GM21447 (cell line): Measurements from ENCODE around the gene SPP2.

ENCODE experiments used
- ATAC-seq: cut with Tn5 transposase; IDR thresholded peaks from one replicate; pipeline ENCODE4 v1.9.1; 2021; ENCODE audit not compliant: unreplicated experiment

Gene SPP2

DNA sequence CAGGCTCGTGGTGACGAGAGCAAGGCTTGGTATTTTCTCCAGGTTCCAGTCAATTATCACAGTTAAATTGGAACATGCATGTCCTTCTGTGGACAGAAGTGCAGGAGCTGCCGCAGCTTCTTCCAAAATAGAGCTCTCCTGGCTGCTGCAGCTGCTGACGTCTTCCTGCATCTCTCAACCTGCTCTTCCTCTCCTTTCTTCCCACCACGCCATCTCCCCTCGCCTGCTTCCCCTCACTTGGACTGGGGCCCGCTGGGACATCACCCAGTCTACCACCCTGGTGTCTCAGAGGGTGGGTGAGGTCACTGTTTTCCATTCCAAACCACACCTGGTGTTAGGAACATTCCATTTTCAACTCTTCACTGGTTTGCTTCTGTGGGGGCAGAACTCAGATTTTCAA is 41.4 kb downstream of the SPP2 start:
- ATAC-seq: no peak

DNA sequence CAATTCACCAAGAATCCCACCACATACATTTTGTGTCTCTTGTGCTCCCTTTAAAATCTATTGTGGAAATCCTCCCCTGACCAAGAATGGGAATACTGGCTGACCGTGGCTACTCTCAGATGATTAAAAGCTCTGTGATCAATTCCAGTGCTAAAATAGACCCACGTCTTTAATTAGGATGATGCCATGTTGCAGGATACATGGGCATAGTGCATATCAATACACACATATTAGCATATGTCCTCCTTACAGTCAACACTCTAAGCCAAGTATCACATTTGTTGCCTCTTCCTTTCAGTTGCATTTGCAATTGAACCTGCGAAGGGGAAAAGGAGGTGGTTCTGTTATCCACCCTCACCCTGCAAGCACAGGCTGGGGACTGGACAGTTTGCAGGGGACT is 41.8 kb downstream of the SPP2 start:
- no peak for ATAC-seq

DNA sequence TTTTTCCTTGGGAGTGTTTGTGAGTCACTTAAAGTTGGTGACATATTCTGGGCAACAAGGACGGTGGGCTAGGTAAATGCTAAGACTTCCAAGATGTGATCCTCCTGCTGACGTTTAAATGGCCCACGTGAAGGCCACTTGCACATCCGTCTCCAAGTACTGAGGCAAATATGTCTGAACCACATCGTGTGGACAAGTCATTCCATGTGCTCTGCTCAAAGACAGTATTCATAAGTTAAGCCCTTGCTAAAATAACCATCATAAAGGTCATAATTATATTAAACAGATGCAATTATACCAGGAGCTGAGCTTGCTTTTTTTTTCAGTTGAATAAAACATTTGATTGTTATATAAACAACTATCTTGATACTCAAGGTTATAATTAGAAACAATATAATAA is 44.8 kb downstream of the SPP2 start:
- no peak for ATAC-seq

DNA sequence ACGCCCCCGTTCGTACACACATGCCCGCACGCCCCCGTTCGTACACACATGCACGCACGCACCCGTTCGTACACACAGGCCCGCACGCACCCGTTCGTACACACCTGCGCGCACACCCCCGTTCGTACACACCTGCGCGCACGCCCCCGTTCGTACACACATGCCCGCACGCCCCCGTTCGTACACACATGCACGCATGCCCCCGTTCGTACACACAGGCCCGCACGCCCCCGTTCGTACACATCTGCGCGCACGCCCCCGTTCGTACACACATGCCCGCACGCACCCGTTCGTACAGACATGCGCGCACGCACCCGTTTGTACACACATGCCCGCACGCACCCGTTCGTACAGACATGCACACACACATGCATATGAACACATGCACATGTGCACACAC is 45.7 kb downstream of the SPP2 start:
- ATAC-seq: no peak

DNA sequence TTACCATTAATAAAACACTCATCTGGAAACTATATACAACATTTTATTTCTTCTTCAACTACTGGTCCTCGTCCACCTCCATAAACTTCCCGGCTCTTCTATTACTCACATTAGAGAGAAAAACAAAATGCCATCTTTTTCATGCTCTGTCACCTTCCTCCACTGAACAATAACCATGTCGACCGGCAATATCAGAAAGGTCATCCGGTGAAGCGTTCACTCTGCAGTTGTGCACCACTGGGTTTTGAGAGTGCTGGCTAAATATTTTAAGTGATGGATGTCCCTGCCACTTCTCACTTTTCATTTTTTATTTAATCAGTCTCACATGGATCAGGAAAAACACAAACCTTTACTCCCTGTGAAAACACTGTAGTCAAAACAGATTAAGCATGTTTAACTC is 48.2 kb downstream of the SPP2 start:
- ATAC-seq: no peak

DNA sequence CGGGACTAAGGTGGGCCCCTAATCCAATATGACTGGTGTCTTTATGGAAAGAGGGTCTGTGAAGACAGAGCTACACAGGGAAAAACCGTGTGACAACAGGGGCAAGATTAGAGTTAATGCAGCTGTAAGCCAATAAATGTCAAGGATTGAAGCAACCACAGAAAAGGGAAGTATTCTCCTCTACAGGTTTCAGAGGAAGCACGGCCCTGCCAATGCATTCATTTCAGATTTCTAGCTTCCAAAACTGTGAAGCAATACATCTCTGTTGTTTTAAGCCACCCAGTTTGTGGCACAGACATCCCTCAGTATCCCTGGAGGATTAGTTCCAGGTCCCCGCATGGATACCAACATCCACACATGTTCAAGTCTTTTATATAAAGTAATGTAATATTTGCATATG is 48.8 kb downstream of the SPP2 start:
- ATAC-seq: no peak

DNA sequence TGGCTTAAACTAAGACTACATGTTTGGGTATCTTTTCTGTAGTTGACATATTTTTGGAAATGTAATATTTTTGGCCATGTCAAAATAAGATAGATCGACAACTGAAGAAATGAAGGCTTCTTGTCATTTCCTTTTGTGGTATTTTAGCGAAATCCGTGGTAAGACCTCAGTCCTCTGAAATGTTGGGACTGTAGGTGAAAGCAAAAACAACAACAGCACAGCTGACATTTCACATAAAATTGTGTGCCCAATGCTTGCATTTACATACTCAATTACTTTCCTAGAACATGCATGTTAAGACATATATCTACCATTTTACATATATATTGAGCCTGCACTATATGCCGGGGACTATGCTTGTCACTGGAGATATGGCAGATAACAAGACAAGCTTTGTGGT is 50.2 kb downstream of the SPP2 start:
- no peak for ATAC-seq

DNA sequence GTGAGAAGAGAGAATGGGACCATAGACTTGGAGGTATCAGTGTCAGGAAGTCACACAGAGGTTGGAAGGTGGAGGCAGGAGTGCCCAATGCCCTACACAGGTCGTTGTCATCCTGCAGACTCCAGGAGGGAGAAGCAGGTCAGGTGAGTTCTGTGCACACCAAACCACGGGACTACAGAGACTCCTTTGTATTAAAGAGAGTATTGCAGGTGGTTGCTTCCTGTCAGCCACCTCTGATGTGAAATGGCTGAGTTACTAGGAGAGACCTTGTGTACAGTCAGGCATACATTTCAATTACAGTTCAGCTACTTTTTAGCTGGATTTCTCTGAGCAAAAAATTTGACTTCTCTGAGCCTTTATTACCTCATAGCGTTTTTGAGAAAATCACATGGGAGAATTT is 51.6 kb downstream of the SPP2 start:
- no peak for ATAC-seq

DNA sequence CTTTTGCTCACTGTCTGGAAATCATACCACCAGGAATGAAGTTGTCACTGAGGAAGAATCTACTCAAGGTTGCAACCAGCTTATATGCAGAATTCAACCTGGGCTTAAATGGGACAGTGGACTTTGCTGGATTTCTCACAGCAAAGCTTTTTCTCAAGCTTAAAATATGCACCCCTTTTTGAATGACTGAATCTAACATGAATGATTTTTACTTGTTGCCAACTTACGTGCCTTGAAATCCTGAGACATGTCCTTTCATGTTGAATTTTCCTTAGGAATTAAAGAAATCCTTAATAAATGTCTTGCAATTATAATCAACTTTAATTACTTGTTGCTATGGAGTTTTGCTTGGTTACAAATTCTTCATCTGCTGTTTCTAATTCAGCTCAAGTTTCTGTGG is 57.4 kb downstream of the SPP2 start:
- ATAC-seq: no peak

DNA sequence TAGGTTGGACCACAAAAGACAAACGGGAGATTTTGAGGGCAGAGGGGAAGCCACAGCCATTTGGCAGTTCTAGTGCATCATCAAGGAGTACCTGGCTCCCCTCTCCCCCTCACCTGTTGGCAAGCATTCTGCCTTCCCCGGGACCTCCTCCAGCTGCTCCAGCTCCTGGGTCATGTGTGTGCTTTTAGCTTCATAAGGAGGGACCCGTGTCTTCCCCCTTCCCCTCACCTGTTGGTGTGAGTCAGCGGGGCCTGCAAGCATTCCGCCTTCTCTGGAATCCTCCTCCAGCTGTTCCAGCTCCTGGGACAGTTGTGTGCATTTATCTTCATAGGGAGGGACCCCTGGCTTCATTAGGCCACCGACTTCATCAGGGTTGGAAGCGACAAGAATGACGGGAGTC is 58.8 kb downstream of the SPP2 start:
- ATAC-seq: no peak

DNA sequence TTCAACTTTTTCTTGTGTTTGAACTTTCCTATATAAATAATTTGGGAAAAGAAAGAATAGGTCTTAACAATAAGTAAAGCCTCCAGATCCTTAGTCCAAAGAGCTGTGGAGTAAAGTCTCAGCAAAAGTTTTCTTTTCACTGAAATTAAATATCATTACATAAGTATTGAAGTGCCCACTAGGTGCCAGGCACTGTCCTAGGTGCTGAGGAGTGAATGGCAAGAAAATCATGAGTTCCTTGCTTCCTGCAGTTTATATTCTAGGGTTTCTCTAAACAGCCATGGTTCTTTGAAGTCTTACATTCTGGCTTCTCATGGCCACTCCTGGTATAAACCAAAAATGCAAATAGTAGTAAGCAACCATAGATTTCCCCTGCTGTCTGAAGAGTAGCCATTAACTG is 59.7 kb downstream of the SPP2 start:
- ATAC-seq: no peak

DNA sequence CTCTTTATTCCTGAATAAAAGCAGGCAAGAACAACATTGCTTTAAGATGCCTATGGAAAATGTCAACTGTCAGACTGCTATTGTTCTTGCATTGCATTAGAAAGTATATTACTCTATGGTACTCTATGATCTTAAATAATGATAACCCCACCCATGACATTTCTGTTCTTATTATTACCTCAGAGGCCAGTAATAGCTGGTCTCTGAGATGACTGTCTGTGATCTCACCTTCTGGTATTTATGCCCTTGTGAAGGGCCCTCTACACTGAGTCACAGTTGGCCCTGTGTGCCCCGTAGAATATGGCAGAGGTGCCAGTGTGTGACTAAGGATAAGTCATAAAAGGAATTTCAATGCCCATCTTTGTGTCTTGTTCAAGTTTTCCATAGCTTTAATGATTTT is 61.0 kb downstream of the SPP2 start:
- no peak for ATAC-seq

DNA sequence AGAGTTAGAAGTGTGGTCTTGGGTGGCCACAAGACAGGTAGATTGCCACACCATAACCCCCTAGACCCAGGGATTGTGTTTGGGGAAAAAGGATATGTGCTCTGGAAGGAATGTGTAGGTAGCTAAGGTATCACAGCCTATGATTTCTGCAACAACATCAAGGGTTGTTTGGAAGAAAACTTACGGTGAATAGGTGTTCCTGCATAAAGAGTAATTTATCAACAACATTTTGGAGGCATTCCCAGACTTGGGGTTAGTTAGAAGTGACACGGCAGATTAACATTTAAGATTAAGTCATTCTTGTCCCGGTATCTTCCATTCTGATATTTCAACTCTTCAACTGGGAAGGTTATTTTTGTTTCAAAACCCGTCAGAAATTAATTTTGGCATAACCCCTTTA is 65.5 kb downstream of the SPP2 start:
- no peak for ATAC-seq

DNA sequence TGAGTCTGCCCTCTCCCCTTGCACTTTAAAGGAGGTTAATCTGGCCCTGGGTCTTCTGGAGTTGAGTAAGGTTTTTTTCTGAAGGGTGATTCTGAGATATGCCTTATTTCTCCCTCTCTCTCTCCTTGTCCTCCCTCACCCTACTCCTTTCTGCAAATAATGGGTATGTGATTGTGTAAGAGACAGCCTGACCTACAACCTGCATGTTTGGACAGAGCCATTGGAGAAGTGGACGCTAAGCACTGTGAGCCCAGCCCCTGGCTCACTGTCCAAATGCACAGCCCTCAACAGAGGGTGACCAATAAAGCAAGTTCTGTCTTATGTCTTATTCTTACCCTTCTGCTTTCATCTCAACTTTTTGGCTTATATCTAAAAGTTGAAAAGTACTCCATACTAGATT is 71.5 kb downstream of the SPP2 start:
- ATAC-seq: no peak

DNA sequence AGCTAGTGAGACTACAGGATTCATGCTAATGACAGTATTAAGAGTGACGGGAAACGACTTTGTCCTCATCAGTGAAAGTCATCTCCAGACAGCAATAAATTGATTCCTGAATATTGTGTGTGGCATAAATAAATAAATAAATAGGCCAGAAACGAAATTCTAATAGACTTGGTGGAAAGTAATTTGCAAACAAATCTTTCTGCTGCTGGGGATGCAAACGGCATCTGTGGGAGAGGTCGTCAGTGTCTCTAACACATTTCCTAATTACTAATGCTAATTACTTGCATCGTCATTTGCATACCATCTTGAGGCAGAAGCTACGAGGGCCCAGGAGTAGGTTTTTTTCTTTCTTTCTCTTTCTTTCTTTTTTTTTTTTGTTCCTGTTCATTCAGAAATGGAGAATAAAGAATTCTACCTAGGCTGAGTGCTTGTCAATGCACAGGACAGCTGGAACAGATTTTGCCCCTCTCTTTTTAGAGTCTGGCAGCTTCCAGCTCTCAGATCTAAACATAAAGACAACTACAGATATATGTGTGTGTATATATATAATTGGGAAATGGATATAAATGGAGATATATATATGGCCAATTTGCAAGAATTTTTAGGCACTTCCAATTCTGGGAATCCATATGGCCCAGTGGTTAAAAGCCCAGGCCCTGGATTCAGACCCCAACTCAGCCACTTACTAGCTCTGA is 75.1 kb downstream of the SPP2 start:
- ATAC-seq: no peak

DNA sequence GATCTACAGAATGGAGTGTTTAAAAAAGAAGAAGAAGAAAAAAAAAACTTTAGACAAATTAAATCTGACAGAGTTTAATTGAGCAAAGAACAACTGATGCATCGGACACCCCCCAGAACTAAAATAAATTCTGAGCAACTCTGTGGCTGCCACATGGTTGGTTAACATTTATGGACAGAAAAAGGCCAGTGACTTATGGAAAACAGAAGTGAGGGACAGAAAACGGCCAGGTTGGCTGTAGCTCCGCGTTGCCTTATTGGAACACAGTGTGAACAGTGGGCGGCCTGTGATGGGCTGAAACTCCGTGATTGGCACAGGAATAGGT is 75.6 kb downstream of the SPP2 start:
- ATAC-seq: no peak
